ENCODE measurements around the gene PRPH2. TPM values are rescaled to one million over a fixed set of nuclear protein-coding genes. Genes with fewer than 3 reads are reported as not detected.

The PRPH2 gene
- total and polyA plus RNA-seq, 2 of the 13 experiments (the other 11 are each of a cell fraction or from before 2014, with no cell fraction given), result 0.03 to 0.04 TPM

- TF ChIP-seq, protein P1, sequence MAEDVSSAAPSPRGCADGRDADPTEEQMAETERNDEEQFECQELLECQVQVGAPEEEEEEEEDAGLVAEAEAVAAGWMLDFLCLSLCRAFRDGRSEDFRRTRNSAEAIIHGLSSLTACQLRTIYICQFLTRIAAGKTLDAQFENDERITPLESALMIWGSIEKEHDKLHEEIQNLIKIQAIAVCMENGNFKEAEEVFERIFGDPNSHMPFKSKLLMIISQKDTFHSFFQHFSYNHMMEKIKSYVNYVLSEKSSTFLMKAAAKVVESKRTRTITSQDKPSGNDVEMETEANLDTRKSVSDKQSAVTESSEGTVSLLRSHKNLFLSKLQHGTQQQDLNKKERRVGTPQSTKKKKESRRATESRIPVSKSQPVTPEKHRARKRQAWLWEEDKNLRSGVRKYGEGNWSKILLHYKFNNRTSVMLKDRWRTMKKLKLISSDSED (CRISPR knock-in tag; IDR thresholded peaks at IDR 0.05), result no peak
- TF ChIP-seq RARG (CRISPR knock-in tag; IDR thresholded peaks at IDR 0.05; ENCODE audit: low read depth), result no peak
- TF ChIP-seq KAT7 (CRISPR knock-in tag; IDR thresholded peaks at IDR 0.05; ENCODE audit: borderline replicate concordance), result no peak
- no peak for TF ChIP-seq SNAPC4 (CRISPR knock-in tag; IDR thresholded peaks at IDR 0.05)
- no peak for TF ChIP-seq LBX2 (CRISPR knock-in tag; IDR thresholded peaks at IDR 0.05; ENCODE audit: borderline replicate concordance)
- no peak for TF ChIP-seq MAFK (conservative IDR thresholded peaks at IDR 0.05 in 1 of 2, IDR thresholded peaks at IDR 0.05 in 1 of 2; ENCODE audit: low read length in 2 of 2)
- TF ChIP-seq ZNF224 (CRISPR knock-in tag; IDR thresholded peaks at IDR 0.05), result no peak
- TF ChIP-seq ARID3A (IDR thresholded peaks at IDR 0.05; ENCODE audit: low read depth, low read length), result no peak
- no peak for TF ChIP-seq MED13 (CRISPR knock-in tag; IDR thresholded peaks at IDR 0.05)
Observed at GRCh38 chr6:42708096-42708495, 14.3 kb downstream of the PRPH2 start (continued).
